HepG2 (cell line): ENCODE data around the gene CRLF1.
A peak's percentile ranks its signal among the peaks of the same experiment; 100 is the strongest.

Source experiments
- CHD4 ChIP-seq: fragments of 200-600 bp; sonication (generic); IDR thresholded peaks from 2 replicates; pipeline ENCODE4 v1.7.0; 2017; ENCODE audit warnings: mild to moderate bottlenecking, low read length, borderline replicate concordance
- CREB1 ChIP-seq, 2 experiments: fragments of 450-650 bp in 1 of 2; IDR thresholded peaks; 2 replicates each; pipeline ENCODE4 v1.6.1; 2016 to 2017; ENCODE audit warnings: control low read depth in 1 of 2, mild to moderate bottlenecking in 1 of 2, missing compliant biosample characterization in 1 of 2, missing genetic modification characterization in 1 of 2
- CTCF ChIP-seq: sonication (generic); formaldehyde crosslinking; IDR thresholded peaks from 2 replicates; pipeline ENCODE4 v1.5.0; 2020; ENCODE audit warnings: mild to moderate bottlenecking, missing genetic modification reagents, moderate library complexity
- NFIC ChIP-seq: IDR thresholded peaks from 2 replicates; pipeline ENCODE4 v1.6.1; 2012; ENCODE audit warnings: mild to moderate bottlenecking, low read length, inconsistent platforms
- SIX4 ChIP-seq: sonication (generic); formaldehyde crosslinking; IDR thresholded peaks from 2 replicates; pipeline ENCODE4 v1.4.0; 2020; ENCODE audit warnings: missing genetic modification reagents
- TFDP1 ChIP-seq: IDR thresholded peaks from 2 replicates; pipeline ENCODE4 v1.6.1; 2016; ENCODE audit warnings: missing compliant biosample characterization, missing genetic modification reagents, borderline replicate concordance
- TP53 ChIP-seq: sonication (generic); formaldehyde crosslinking; conservative IDR thresholded peaks from 2 replicates; pipeline ENCODE4 v1.4.0; 2020; ENCODE audit warnings: missing genetic modification reagents
- UBTF ChIP-seq: sonication (generic); formaldehyde crosslinking; IDR thresholded peaks from 2 replicates; pipeline ENCODE4 v1.4.0; 2020; ENCODE audit warnings: mild to moderate bottlenecking, missing genetic modification reagents
- ZBTB44 ChIP-seq: sonication (generic); formaldehyde crosslinking; IDR thresholded peaks from 2 replicates; pipeline ENCODE4 v1.4.0; 2020; ENCODE audit warnings: missing genetic modification reagents
- ZNF274 ChIP-seq: sonication (generic); formaldehyde crosslinking; IDR thresholded peaks from 2 replicates; pipeline ENCODE4 v1.5.1; 2020; ENCODE audit warnings: mild to moderate bottlenecking, missing genetic modification reagents
- ZNF292 ChIP-seq: sonication (generic); formaldehyde crosslinking; IDR thresholded peaks from 2 replicates; pipeline ENCODE4 v1.8.1; 2022; ENCODE audit warnings: mild to moderate bottlenecking, low read depth, missing genetic modification reagents, borderline replicate concordance
- ZNF572 ChIP-seq: sonication (generic); formaldehyde crosslinking; IDR thresholded peaks from 2 replicates; pipeline ENCODE4 v1.5.1; 2020; ENCODE audit warnings: mild to moderate bottlenecking, missing genetic modification reagents
- ZNF577 ChIP-seq: sonication (generic); formaldehyde crosslinking; IDR thresholded peaks from 2 replicates; pipeline ENCODE4 v1.4.0; 2020; ENCODE audit warnings: mild to moderate bottlenecking, low read depth, missing genetic modification reagents, borderline replicate concordance
- ZNF660 ChIP-seq: sonication (generic); formaldehyde crosslinking; IDR thresholded peaks from 2 replicates; pipeline ENCODE4 v1.5.1; 2020; ENCODE audit warnings: mild to moderate bottlenecking, low read depth, missing genetic modification reagents, borderline replicate concordance

GRCh38 chr19:18588611-18589379 lies 17.8 kb downstream of the CRLF1 start, which contains the start of gene REX1BD:
- TF ChIP-seq TFDP1 (peak; percentile 58; the same call in 1 of the 2 replicates), TP53 (no peak), ZNF274 (CRISPR knock-in tag) (0 out of 2 replicates have a peak, but pooled peaks have one; percentile 26), ZNF572 (CRISPR knock-in tag) (no peak; the same call in 1 of the 2 replicates), NFIC (no peak), ZNF292 (CRISPR knock-in tag) (no peak), CHD4 (no peak), CTCF (CRISPR knock-in tag) (peak; percentile 97), SIX4 (CRISPR knock-in tag) (0 out of 2 replicates have a peak, but pooled peaks have one; percentile 15), ZNF577 (CRISPR knock-in tag) (0 out of 2 replicates have a peak, but pooled peaks have one; percentile 63), CREB1 (IDR thresholded peaks at IDR 0.05) (no peak), CREB1 (CRISPR knock-in tag; IDR thresholded peaks at IDR 0.05) (no peak), ZBTB44 (CRISPR knock-in tag) (no peak), UBTF (peak; percentile 78), ZNF660 (CRISPR knock-in tag) (no peak)
